Lung (tissue), 12 donors: ENCODE results near the gene MALAT1. TPM values are rescaled to one million over a fixed set of nuclear protein-coding genes. Genes with fewer than 3 reads are reported as not detected.
A peak's percentile ranks its signal among the peaks of the same experiment; 100 is the strongest.

Source experiments
- ATAC-seq: fragments of 200-7000 bp; cut with Tn5 transposase; one replicate; pipeline ENCODE4 v1.9.1; 2020; ENCODE audit warnings: moderate number of reproducible peaks; ENCODE audit not compliant: insufficient read depth, low FRiP score
- DNase-seq, 3 donors: peaks; one replicate each; pipeline ENCODE4 v3.0.0-alpha.2; 2013 to 2017
- H3K27ac ChIP-seq, 2 donors: one replicate each; pipeline ENCODE4 v1.5.1; 2013; ENCODE audit warnings: mild to moderate bottlenecking in 2 of 2, moderate library complexity in 2 of 2, control low read depth in 1 of 2, inconsistent platforms in 1 of 2, low read depth in 1 of 2, low read length in 1 of 2
- H3K27me3 ChIP-seq, 3 donors: one replicate each; pipeline ENCODE4 v1.5.1; 2013; ENCODE audit warnings: low read length in 2 of 3; ENCODE audit not compliant: control insufficient read depth in 3 of 3, insufficient read depth in 3 of 3
- H3K36me3 ChIP-seq, 4 donors: one replicate each; pipeline ENCODE4 v1.5.1; 2013; ENCODE audit warnings: low read length in 4 of 4, mild to moderate bottlenecking in 1 of 4, moderate library complexity in 1 of 4; ENCODE audit not compliant: control insufficient read depth in 4 of 4, insufficient read depth in 4 of 4
- H3K4me1 ChIP-seq, 5 donors: one replicate each; pipeline ENCODE4 v1.5.1; 2013; ENCODE audit warnings: low read length in 5 of 5, mild to moderate bottlenecking in 2 of 5, moderate library complexity in 1 of 5; ENCODE audit not compliant: control insufficient read depth in 5 of 5, insufficient read depth in 5 of 5
- H3K4me3 ChIP-seq: one replicate; pipeline ENCODE4 v1.5.1; 2013; ENCODE audit warnings: mild to moderate bottlenecking, control low read depth, moderate library complexity
- H3K9ac ChIP-seq, 2 donors: one replicate each; pipeline ENCODE4 v1.5.1; 2013; ENCODE audit warnings: low read length in 2 of 2, control low read depth in 1 of 2; ENCODE audit not compliant: insufficient read depth in 1 of 2
- H3K9me3 ChIP-seq, 4 donors: one replicate each; pipeline ENCODE4 v1.5.1; 2013; ENCODE audit warnings: low read length in 3 of 4, mild to moderate bottlenecking in 1 of 4, moderate library complexity in 1 of 4; ENCODE audit not compliant: control insufficient read depth in 4 of 4, insufficient read depth in 3 of 4
- WGBS, 2 donors: extraction: QIAGEN DNeasy Blood & Tissue Kit; methylation state at CpG; one replicate each; pipeline ENCODE4 v1.1.7; 2013; 5-methylcytosine and 5-hydroxymethylcytosine counted together
- polyA plus RNA-seq, 2 donors: library from polyadenylated mRNA; stranded (reverse); fragments of 200-250 nt; gene quantifications; one replicate each; pipeline ENCODE4 v1.2.1, GENCODE V29; 2013
- total RNA-seq, 2 donors: library from RNA; depleted of rRNA in 1 of 2; stranded (reverse); fragments of >200 nt in 1 of 2; gene quantifications; one replicate each; pipeline ENCODE4 v1.2.1, GENCODE V29; 2014 to 2021
- TF ChIP-seq, protein P1 (sequence below): IDR thresholded peaks from 2 replicates; pipeline ENCODE4 v1.5.1; 2012; ENCODE audit warnings: mild to moderate bottlenecking; ENCODE audit errors: control extremely low read depth, extremely low read depth
- donor health status: control.
- donor health status: control.
- donor health status: Bipolar disorder and iron deficiency.
- donor health status: healthy.
- donor health status: DM: yes; HTN: yes; CAD: no.

MALAT1 gene
- total and polyA plus RNA-seq, 4 donors: 125 to 48,332 (median 6,799) TPM

DNA sequence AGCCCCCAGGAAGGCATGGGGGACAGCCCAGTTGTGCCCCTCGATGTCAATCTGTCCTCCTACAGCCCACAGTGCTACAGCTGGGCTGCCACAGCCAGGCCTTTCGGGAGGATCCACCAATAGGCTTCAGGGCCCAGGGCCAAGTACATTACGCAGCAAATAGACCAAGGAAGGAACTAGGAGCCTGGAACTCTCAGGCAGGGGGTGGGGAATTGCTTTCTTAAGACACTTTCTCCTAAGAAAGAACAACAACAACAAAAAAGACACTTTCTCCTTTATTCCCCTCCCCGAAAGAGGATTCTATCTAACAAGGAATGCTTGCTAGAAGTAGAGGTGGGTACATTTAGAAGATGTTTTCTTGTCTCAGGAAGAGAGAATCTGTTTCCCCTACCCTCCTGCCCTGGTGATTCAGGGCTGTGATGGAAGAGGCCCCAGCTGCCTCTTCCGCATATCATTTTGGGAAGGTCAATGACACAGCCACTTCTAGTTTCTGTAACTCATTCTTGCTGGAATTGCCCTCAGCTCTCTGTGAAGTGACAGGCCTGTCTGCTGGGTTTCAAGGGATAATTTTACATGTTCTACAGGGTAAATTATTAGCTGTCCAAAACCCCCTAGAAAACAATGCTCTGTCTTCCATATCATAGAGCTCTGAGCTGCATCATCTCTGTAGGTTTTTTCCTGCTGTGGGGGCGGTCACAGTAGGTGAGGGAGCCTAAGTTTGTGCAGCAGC, 6.0 kb upstream of the MALAT1 start:
- ATAC-seq: no peak
- H3K9ac ChIP-seq: peak overlapping the region in 1 of 2 donors; percentile 69
- H3K4me3 ChIP-seq: no peak overlapping the region
- peak; percentile 87 to 95 (median 94) for DNase-seq
- TF ChIP-seq, protein P1, sequence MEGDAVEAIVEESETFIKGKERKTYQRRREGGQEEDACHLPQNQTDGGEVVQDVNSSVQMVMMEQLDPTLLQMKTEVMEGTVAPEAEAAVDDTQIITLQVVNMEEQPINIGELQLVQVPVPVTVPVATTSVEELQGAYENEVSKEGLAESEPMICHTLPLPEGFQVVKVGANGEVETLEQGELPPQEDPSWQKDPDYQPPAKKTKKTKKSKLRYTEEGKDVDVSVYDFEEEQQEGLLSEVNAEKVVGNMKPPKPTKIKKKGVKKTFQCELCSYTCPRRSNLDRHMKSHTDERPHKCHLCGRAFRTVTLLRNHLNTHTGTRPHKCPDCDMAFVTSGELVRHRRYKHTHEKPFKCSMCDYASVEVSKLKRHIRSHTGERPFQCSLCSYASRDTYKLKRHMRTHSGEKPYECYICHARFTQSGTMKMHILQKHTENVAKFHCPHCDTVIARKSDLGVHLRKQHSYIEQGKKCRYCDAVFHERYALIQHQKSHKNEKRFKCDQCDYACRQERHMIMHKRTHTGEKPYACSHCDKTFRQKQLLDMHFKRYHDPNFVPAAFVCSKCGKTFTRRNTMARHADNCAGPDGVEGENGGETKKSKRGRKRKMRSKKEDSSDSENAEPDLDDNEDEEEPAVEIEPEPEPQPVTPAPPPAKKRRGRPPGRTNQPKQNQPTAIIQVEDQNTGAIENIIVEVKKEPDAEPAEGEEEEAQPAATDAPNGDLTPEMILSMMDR: no peak
- no peaks in the 10 kb centered on the region for H3K9me3 ChIP-seq
- no peaks in the 10 kb centered on the region for H3K27me3 ChIP-seq
- H3K36me3 ChIP-seq: no peaks in the 10 kb centered on the region
- 19 to 34% methylated on average over 6 of the region's 6 CpGs for WGBS, 2 donors
- peaks cover 36 to 84% (median 50%) of the 10 kb centered on the region in 5 donors for H3K4me1 ChIP-seq
- peak overlapping the region; percentile 88 to 97 for H3K27ac ChIP-seq

DNA sequence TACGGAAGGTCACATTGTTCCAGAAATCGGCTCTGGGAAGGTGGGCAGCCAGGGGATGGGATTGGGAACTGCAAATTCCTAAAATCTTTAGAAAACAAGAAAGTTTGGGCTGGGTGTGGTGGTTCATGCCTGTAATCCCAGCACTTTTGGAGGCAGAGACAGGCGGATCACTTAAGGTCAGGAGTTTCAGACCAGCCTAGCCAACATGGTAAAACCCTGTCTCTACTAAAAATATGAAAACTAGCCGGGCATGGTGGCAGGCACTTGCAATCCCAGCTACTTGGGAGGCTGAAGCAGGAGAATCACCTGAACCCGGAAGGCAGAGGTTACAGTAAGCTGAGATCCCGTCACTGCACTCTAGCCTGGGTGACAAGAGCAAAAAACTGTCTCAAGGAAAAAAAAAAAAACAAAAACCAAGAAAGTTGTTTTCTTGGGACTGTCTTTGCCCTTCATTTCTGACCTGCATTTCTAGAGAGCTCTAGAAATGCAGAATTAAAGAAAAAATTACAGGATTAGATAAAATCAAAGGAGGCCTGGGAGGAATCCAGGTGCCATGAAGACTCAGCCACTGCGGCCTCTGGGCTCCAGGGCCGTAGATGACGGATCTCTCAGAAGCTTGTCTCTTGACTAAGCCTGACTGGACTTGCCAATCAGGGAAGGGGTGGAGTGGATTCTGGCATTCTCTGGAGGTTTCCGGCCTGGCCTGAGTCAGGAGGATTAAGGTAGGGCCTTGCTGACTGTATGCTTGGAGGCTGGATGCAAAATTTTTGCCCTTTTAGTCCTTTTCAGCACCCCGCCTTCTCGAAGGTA, 5.3 kb upstream of the MALAT1 start:
- no peak overlapping the region for H3K4me3 ChIP-seq
- TF ChIP-seq, protein P1: no peak
- H3K27me3 ChIP-seq: no peaks in the 10 kb centered on the region
- H3K27ac ChIP-seq: peak overlapping the region; percentile 88 to 97
- 51 to 67% methylated on average over 12 of the region's 12 CpGs for whole genome bisulfite sequencing, 2 donors
- peaks cover 30 to 83% (median 42%) of the 10 kb centered on the region in 5 donors for H3K4me1 ChIP-seq
- H3K36me3 ChIP-seq: no peaks in the 10 kb centered on the region
- H3K9ac ChIP-seq: peak overlapping the region in 1 of 2 donors; percentile 69
- ATAC-seq (no peak), DNase-seq (peak; percentile 22 to 47 (median 34))
- no peaks in the 10 kb centered on the region for H3K9me3 ChIP-seq

DNA sequence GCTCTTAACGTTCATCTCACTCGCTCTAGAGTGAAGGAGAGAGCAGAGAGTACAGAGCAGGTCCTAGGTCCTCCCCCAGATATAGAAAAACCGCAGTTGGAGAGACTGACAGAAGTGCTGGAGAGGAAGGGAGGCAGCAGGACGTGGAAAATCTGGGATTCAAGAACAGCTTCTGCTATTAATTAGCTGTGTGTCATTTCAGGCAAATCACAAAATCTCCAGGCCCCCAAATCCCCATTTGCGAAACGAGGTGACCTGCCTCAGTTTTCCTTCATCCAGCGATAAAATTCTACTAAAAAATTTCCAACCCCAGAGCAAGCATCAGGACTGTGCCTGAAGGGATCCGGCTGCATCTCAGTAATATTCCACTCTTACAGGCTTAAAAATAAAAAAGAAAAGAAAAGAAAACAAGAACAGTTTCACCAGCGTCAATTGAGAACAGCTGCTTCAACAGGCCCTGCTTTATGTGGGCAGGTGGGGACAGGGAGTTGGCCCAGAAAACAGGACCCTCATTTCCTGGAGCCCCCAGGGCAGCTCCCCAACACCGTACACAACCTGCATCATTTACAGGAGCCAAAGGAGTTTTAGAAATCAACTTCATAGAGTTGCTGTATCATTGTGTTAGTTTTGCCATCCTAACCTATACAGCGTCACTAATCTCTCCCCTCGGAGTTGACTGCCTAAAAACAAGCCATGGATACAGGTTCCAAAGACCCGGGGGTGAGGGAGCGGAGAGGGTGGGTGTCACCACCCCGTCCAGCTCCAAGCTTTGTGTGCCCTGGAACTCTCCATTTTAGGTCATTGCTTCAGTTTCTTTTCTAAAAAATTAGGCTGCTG, 2.3 kb upstream of the MALAT1 start:
- 35 to 38% methylated on average over 15 of the region's 15 CpGs for WGBS, 2 donors
- Histone ChIP-seq H3K27ac (peak overlapping the region; percentile 92 to 97), H3K36me3 (peaks cover 2 to 24% (median 5%) of the 10 kb centered on the region in 4 donors), H3K27me3 (no peaks in the 10 kb centered on the region), H3K4me1 (peaks cover 11 to 57% (median 21%) of the 10 kb centered on the region in 5 donors), H3K4me3 (no peak overlapping the region), H3K9ac (peak overlapping the region; percentile 69 to 99), H3K9me3 (peaks cover 0 to 3% (median 0%) of the 10 kb centered on the region in 4 donors)
- TF ChIP-seq, protein P1: no peak
- DNase-seq: peak; percentile 28 to 60 (median 60)
- ATAC-seq: no peak
